Measurements from ENCODE around the gene TNFRSF9. TPM values are rescaled to one million over a fixed set of nuclear protein-coding genes. Genes with fewer than 3 reads are reported as not detected.

TNFRSF9 gene
- total RNA-seq, 1 experiment from 2014 or later: not detected

- POLR2A ChIA-PET: no interaction called here
- Mint-ChIP-seq H3K4me3 (peak overlapping the region; percentile 100), H3K27me3 (ENCODE audit: low read depth) (peaks cover 5% of the 10 kb centered on the region), H3K4me1 (peaks cover 11% of the 10 kb centered on the region; the same call in 1 of the 2 replicates), H3K9me3 (no peaks in the 10 kb centered on the region), H3K36me3 (peaks cover 24% of the 10 kb centered on the region), H3K27ac (peak overlapping the region; percentile 98)
- no peak for TF ChIP-seq ZNF219 (CRISPR knock-in tag; IDR thresholded peaks at IDR 0.05; ENCODE audit: borderline replicate concordance)
- no peak for TF ChIP-seq HMGA2 (CRISPR knock-in tag; IDR thresholded peaks at IDR 0.05)
- no peak for TF ChIP-seq ATF6 (CRISPR knock-in tag; IDR thresholded peaks at IDR 0.05)
- TF ChIP-seq E2F5 (CRISPR knock-in tag; IDR thresholded peaks at IDR 0.05): no peak
- no peak for TF ChIP-seq TEAD4 (CRISPR knock-in tag; IDR thresholded peaks at IDR 0.05)
- no peak for TF ChIP-seq CTCF (IDR thresholded peaks at IDR 0.05)
- TF ChIP-seq RELA (CRISPR knock-in tag; IDR thresholded peaks at IDR 0.05; ENCODE audit: borderline replicate concordance): no peak
- TF ChIP-seq RORB (CRISPR knock-in tag; IDR thresholded peaks at IDR 0.05): no peak
- TF ChIP-seq MXD4 (CRISPR knock-in tag; IDR thresholded peaks at IDR 0.05; ENCODE audit: borderline replicate concordance): no peak
- no peak for TF ChIP-seq USF2 (CRISPR knock-in tag; IDR thresholded peaks at IDR 0.05)
- no peak for TF ChIP-seq TEAD1 (CRISPR knock-in tag; IDR thresholded peaks at IDR 0.05)
- TF ChIP-seq SMAD4 (CRISPR knock-in tag; IDR thresholded peaks at IDR 0.05): no peak
- TF ChIP-seq NR3C1 (CRISPR knock-in tag; conservative IDR thresholded peaks at IDR 0.05; ENCODE audit: low read depth): no peak
- no peak for TF ChIP-seq E2F1 (CRISPR knock-in tag; IDR thresholded peaks at IDR 0.05)
- no peak for TF ChIP-seq OVOL2 (CRISPR knock-in tag; IDR thresholded peaks at IDR 0.05; ENCODE audit: borderline replicate concordance)
- no peak for TF ChIP-seq ZNF423 (CRISPR knock-in tag; IDR thresholded peaks at IDR 0.05)
- no peak for DNase-seq (ENCODE audit: low spot score)
- no peak for ATAC-seq
- CTCF ChIA-PET: interaction anchor here (0.5 to 1.0 kb wide), 3 partner anchors 21 to 353 kb away, joined by 3 to 4 read pairs (median 3); no protein-coding TSS in a partner anchor
These were observed 20.2 kb upstream of the TNFRSF9 start for GRCh38 chr1:7960867-7961215.

- H3K27ac Mint-ChIP-seq: no peak overlapping the region
- POLR2A ChIA-PET: no interaction called here
- no peaks in the 10 kb centered on the region for H3K9me3 Mint-ChIP-seq
These were observed 19.5 kb upstream of the TNFRSF9 start for GRCh38 chr1:7960165-7960564.

More at GRCh38 chr1:7960165-7960564, 19.5 kb upstream of the TNFRSF9 start:
- TF ChIP-seq ZNF232 (CRISPR knock-in tag; IDR thresholded peaks at IDR 0.05) (no peak), RORB (CRISPR knock-in tag; IDR thresholded peaks at IDR 0.05) (no peak), ZNF416 (CRISPR knock-in tag; IDR thresholded peaks at IDR 0.05) (no peak), ZNF317 (CRISPR knock-in tag; IDR thresholded peaks at IDR 0.05; ENCODE audit: borderline replicate concordance, low read depth) (no peak), ETV6 (CRISPR knock-in tag; IDR thresholded peaks at IDR 0.05) (no peak)
- Mint-ChIP-seq H3K36me3 (peaks cover 19% of the 10 kb centered on the region), H3K27me3 (ENCODE audit: low read depth) (peaks cover 9% of the 10 kb centered on the region), H3K4me3 (peak overlapping the region; percentile 100), H3K4me1 (peaks cover 11% of the 10 kb centered on the region; the same call in 1 of the 2 replicates)
- no peak for DNase-seq (ENCODE audit: low spot score)
- CTCF ChIA-PET: no interaction called here
- ATAC-seq: no peak
